Measurements from ENCODE around the gene TNFRSF6B.

GRCh38 chr20:63667858-63668257 is 28.6 kb upstream of the TNFRSF6B start:
- TF ChIP-seq EZH2 (IDR thresholded peaks at IDR 0.05; ENCODE audit: low read depth): no peak
- no peak for TF ChIP-seq CTCF (conservative IDR thresholded peaks at IDR 0.05)

All from PC-9 (cell line).